Peyer's patch (tissue), 4 donors: ENCODE measurements around the gene KIF5B. TPM values are rescaled to one million over a fixed set of nuclear protein-coding genes. Genes with fewer than 3 reads are reported as not detected.

Experiments
- DNase-seq, 3 donors: peaks; one replicate each; pipeline ENCODE4 v3.0.0-alpha.2; 2017 to 2019
- H3K27ac ChIP-seq, 4 donors: fragments of 200-600 bp; sonication (generic); one replicate each; pipeline ENCODE4 v1.5.1; 2016 to 2019
- H3K27me3 ChIP-seq, 2 donors: fragments of 200-600 bp; sonication (generic); one replicate each; pipeline ENCODE4 v1.5.1; 2019
- H3K36me3 ChIP-seq, 3 donors: fragments of 200-600 bp; sonication (generic); one replicate each; pipeline ENCODE4 v1.5.1; 2016 to 2019
- H3K4me1 ChIP-seq, 4 donors: fragments of 200-600 bp; sonication (generic); one replicate each; pipeline ENCODE4 v1.5.1; 2016 to 2019
- H3K4me3 ChIP-seq, 4 donors: fragments of 200-600 bp; sonication (generic); 1 replicate in 3 of 4; 2 replicates in 1 of 4; pipeline ENCODE4 v1.5.1; 2016 to 2019; ENCODE audit warnings: mild to moderate bottlenecking in 1 of 4
- H3K9me3 ChIP-seq, 4 donors: fragments of 200-600 bp; sonication (generic); one replicate each; pipeline ENCODE4 v1.5.1; 2016 to 2019; ENCODE audit warnings: mild to moderate bottlenecking in 1 of 4
- CTCF ChIP-seq, 6 experiments: fragments of 450-650 bp in 4 of 6; fragments of 200-600 bp in 2 of 6; sonication (generic) in 1 of 6; IDR thresholded peaks; one replicate each; pipeline ENCODE4 v1.5.1; 2017 to 2019; ENCODE audit warnings: antibody characterized with exemption in 6 of 6, mild to moderate bottlenecking in 3 of 6, moderate library complexity in 1 of 6
- POLR2A ChIP-seq, 2 donors: fragments of 450-650 bp; IDR thresholded peaks; one replicate each; pipeline ENCODE4 v1.5.1; 2017; ENCODE audit warnings: antibody characterized with exemption in 2 of 2, mild to moderate bottlenecking in 2 of 2, moderate library complexity in 2 of 2
- small RNA-seq, 2 donors: library from RNA; depleted of rRNA; stranded (forward); fragments of <200 nt; gene quantifications; one replicate each; pipeline ENCODE3, GENCODE V24; 2016
- total RNA-seq, 4 donors: library from RNA; depleted of rRNA; stranded (reverse); fragments of >200 nt; gene quantifications; one replicate each; pipeline ENCODE4 v1.1.0, GENCODE V29; 2016

The KIF5B gene
- total RNA-seq, 4 donors from 2014 or later, result 69.1 to 124 (median 83.9) TPM

GRCh38 chr10:31961277-31962074, 94.7 kb downstream of the KIF5B start:
- H3K27ac ChIP-seq, result no peak overlapping the region
- H3K4me1 ChIP-seq, result no peaks in the 10 kb centered on the region
- H3K27me3 ChIP-seq, result no peaks in the 10 kb centered on the region
- H3K36me3 ChIP-seq, result no peaks in the 10 kb centered on the region
- H3K9me3 ChIP-seq, result no peaks in the 10 kb centered on the region
- TF ChIP-seq POLR2A (IDR thresholded peaks at IDR 0.05), result no peak
- TF ChIP-seq CTCF (IDR thresholded peaks at IDR 0.05), result no peak
- no peak overlapping the region for H3K4me3 ChIP-seq
- no peak for DNase-seq

- no peak overlapping the region for H3K4me3 ChIP-seq
- H3K27me3 ChIP-seq, result no peaks in the 10 kb centered on the region
- H3K36me3 ChIP-seq, result no peaks in the 10 kb centered on the region
- TF ChIP-seq POLR2A (IDR thresholded peaks at IDR 0.05), result no peak
- no peaks in the 10 kb centered on the region for H3K9me3 ChIP-seq
- no peaks in the 10 kb centered on the region for H3K4me1 ChIP-seq
- no peak for DNase-seq
- no peak overlapping the region for H3K27ac ChIP-seq
Measured at GRCh38 chr10:31959461-31960173, 96.6 kb downstream of the KIF5B start.

Small RNA genes lying within 50 kb of the gene (small RNA-seq; reads per million reads assigned to genes)
- gene RF00019 (0 reads per million in 2 donors), gene RN7SL825P (0 reads per million in 2 donors)

Other genes with a start within 250 kb of the KIF5B start
- 10 to 100 TPM; 46.7 to 56.9 (median 52.4) TPM for gene ARHGAP12, start 127.6 kb downstream of the KIF5B start, total RNA-seq